Spleen (tissue), 7 donors: Measurements from ENCODE around the gene PTPN9.

Experiments used
- POLR2A ChIP-seq, 3 donors: fragments of 450-650 bp; IDR thresholded peaks; one replicate each; pipeline ENCODE4 v1.5.1; 2017; ENCODE audit warnings: antibody characterized with exemption in 3 of 3, mild to moderate bottlenecking in 1 of 3
- POLR2AphosphoS5 ChIP-seq, 3 donors: sonication (generic); formaldehyde crosslinking; IDR thresholded peaks; one replicate each; pipeline ENCODE4 v1.5.1; 2017; ENCODE audit warnings: antibody characterized with exemption in 3 of 3
- TF ChIP-seq, protein P1 (sequence below), 11 experiments: fragments of 200-600 bp in 7 of 11; fragments of 450-650 bp in 4 of 11; sonication (generic) in 4 of 11; IDR thresholded peaks in 8 of 11; conservative IDR thresholded peaks in 3 of 11; 1 replicate in 7 of 11; 2 replicates in 4 of 11; pipeline versions ENCODE4 v1.4.0 to v1.8.0; 2016 to 2021; ENCODE audit warnings: antibody characterized with exemption in 11 of 11, inconsistent platforms in 4 of 11, mild to moderate bottlenecking in 1 of 11
- donor health status: DM: no; HTN: no; CAD: no; lungs with moderate emphysema.
- donor health status: DM: no; HTN: no; CAD: no.
- donor health status: DM: no; HTN: no; CAD: no.

DNA sequence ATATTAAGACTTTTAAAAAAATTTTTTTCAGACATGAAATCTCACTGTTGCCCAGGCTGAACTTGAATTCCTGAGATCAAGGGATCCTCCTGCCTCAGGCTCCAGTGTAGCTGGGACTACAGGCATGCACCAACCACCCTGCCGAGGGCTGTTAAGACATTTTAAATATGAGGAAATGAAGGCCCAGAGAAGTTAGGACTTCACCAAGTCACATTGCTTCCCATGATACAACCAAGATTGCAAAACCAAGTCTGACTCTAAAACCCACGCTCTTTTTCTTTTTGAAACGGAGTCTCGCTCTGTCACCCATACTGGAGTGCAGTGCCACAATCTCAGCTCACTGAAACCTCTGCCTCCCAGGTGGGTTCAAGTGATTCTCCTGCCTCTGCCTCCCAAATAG, 28.0 kb downstream of the PTPN9 start:
- no peak for TF ChIP-seq POLR2A (IDR thresholded peaks at IDR 0.05)
- TF ChIP-seq, protein P1, sequence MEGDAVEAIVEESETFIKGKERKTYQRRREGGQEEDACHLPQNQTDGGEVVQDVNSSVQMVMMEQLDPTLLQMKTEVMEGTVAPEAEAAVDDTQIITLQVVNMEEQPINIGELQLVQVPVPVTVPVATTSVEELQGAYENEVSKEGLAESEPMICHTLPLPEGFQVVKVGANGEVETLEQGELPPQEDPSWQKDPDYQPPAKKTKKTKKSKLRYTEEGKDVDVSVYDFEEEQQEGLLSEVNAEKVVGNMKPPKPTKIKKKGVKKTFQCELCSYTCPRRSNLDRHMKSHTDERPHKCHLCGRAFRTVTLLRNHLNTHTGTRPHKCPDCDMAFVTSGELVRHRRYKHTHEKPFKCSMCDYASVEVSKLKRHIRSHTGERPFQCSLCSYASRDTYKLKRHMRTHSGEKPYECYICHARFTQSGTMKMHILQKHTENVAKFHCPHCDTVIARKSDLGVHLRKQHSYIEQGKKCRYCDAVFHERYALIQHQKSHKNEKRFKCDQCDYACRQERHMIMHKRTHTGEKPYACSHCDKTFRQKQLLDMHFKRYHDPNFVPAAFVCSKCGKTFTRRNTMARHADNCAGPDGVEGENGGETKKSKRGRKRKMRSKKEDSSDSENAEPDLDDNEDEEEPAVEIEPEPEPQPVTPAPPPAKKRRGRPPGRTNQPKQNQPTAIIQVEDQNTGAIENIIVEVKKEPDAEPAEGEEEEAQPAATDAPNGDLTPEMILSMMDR (IDR thresholded peaks at IDR 0.05 in 8 of 11, conservative IDR thresholded peaks at IDR 0.05 in 3 of 11): no peak
- no peak for TF ChIP-seq POLR2AphosphoS5 (IDR thresholded peaks at IDR 0.05)
